Lower lobe of right lung (tissue), 2 donors: ENCODE results near the gene SMIM45.

Experiments
- ATAC-seq, 2 donors: fragments of 200-7000 bp; cut with Tn5 transposase; one replicate each; pipeline ENCODE4 v1.9.1; 2020 to 2022; ENCODE audit warnings: mild to moderate bottlenecking in 2 of 2, moderate library complexity in 2 of 2
- DNase-seq: peaks from one replicate; pipeline ENCODE4 v3.0.0-alpha.2; 2020
- H3K27ac ChIP-seq: fragments of 200-600 bp; one replicate; pipeline ENCODE4 v1.8.0; 2022
- H3K27me3 ChIP-seq: fragments of 200-600 bp; one replicate; pipeline ENCODE4 v1.8.0; 2022; ENCODE audit warnings: low read depth
- H3K36me3 ChIP-seq: fragments of 200-600 bp; one replicate; pipeline ENCODE4 v1.8.0; 2022; ENCODE audit warnings: mild to moderate bottlenecking
- H3K4me1 ChIP-seq: fragments of 200-600 bp; one replicate; pipeline ENCODE4 v1.8.0; 2022
- H3K4me3 ChIP-seq: fragments of 200-600 bp; one replicate; pipeline ENCODE4 v1.8.0; 2022; ENCODE audit warnings: mild to moderate bottlenecking
- H3K9me3 ChIP-seq: fragments of 200-600 bp; one replicate; pipeline ENCODE4 v1.8.0; 2022
- intact Hi-C: fragments of 100-400 bp; cut with DNase I; formaldehyde crosslinking; loops from one replicate; pipeline ENCODE4 v1.11.0; 2022
- TF ChIP-seq, protein P1 (sequence below): fragments of 200-600 bp; IDR thresholded peaks from one replicate; pipeline ENCODE4 v1.8.0; 2022; ENCODE audit warnings: antibody characterized with exemption, mild to moderate bottlenecking
- donor health status: DM: no; HTN: yes; CAD: no; lungs with severe emphysema.

Gene SMIM45

GRCh38 chr22:41949297-41949965, 2.5 kb upstream of the SMIM45 start:
- TF ChIP-seq, protein P1, sequence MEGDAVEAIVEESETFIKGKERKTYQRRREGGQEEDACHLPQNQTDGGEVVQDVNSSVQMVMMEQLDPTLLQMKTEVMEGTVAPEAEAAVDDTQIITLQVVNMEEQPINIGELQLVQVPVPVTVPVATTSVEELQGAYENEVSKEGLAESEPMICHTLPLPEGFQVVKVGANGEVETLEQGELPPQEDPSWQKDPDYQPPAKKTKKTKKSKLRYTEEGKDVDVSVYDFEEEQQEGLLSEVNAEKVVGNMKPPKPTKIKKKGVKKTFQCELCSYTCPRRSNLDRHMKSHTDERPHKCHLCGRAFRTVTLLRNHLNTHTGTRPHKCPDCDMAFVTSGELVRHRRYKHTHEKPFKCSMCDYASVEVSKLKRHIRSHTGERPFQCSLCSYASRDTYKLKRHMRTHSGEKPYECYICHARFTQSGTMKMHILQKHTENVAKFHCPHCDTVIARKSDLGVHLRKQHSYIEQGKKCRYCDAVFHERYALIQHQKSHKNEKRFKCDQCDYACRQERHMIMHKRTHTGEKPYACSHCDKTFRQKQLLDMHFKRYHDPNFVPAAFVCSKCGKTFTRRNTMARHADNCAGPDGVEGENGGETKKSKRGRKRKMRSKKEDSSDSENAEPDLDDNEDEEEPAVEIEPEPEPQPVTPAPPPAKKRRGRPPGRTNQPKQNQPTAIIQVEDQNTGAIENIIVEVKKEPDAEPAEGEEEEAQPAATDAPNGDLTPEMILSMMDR: no peak
- H3K4me1 ChIP-seq: peaks cover 17% of the 10 kb centered on the region
- DNase-seq: no peak
- no peaks in the 10 kb centered on the region for H3K36me3 ChIP-seq
- no peaks in the 10 kb centered on the region for H3K9me3 ChIP-seq
- H3K4me3 ChIP-seq: no peak overlapping the region
- no peak for ATAC-seq
- intact Hi-C loops: no loop called here
- no peak overlapping the region for H3K27ac ChIP-seq
- H3K27me3 ChIP-seq: no peaks in the 10 kb centered on the region

DNA sequence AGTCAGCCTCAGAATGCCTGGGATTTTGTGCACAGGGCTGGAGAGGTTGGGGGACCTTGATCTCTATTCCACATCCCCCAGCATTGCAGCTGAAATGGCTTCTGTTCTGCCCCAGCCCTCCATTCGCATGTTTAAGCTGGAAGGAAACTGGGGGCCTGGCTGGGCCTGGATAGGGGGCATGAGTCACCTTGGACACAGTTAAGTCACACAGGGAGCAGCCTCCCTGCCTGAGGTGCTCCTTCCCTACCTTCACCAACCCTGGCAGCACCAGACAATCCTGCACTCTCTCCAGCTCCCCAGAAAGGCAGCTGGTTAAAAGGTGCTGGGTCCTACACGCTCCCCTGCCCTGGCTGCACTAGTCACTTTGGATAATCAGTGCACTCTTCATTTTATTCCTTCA, 763 bp downstream of the SMIM45 start:
- Histone ChIP-seq H3K36me3 (no peaks in the 10 kb centered on the region), H3K27ac (no peak overlapping the region), H3K4me1 (peaks cover 4% of the 10 kb centered on the region), H3K9me3 (no peaks in the 10 kb centered on the region), H3K27me3 (no peaks in the 10 kb centered on the region), H3K4me3 (no peak overlapping the region)
- no peak for DNase-seq
- no peak for ATAC-seq
- TF ChIP-seq, protein P1: no peak
- intact Hi-C loops: no loop called here

DNA sequence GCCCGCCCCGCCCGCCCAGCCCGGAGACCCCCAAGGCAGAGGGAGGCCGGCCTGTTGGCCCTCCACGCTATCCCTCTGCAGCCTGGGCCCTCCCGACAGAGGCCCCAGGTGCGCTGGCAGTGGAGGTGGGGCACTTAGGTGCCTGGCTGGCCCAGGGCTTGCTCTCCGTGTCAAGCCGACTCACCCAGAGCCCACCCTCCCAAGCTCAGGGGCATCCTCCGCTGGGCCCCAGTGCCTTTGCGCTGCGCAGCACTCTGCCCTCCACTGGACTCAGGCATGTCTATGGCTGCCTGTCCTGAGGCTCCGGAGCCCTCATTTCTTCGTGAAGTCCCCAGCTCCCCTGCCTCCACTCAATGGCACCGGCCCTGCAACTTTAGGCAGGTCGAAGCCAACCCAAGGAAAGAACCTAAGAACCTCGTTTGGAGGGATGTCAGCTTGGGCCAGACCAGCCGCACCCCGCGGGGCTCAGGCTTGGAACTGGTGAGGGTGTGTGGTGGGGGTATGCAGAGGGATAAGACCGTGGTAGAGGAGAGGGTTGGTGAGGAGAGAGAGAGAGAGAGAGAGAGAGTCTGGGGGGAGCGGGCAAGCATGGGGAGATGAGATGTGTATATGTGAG, 6.1 kb downstream of the SMIM45 start:
- ATAC-seq: peak; percentile 38 to 59
- Histone ChIP-seq H3K4me1 (peaks cover 8% of the 10 kb centered on the region), H3K27ac (no peak overlapping the region), H3K4me3 (peak overlapping the region; percentile 36), H3K9me3 (no peaks in the 10 kb centered on the region), H3K27me3 (no peaks in the 10 kb centered on the region), H3K36me3 (no peaks in the 10 kb centered on the region)
- TF ChIP-seq, protein P1: peak; percentile 22
- intact Hi-C loops: no loop called here
- DNase-seq: no peak

GRCh38 chr22:41963453-41964111, 11.6 kb downstream of the SMIM45 start:
- H3K36me3 ChIP-seq: no peaks in the 10 kb centered on the region
- TF ChIP-seq, protein P1: no peak
- peaks cover 14% of the 10 kb centered on the region for H3K4me1 ChIP-seq
- intact Hi-C loops: no loop called here
- ATAC-seq: peak; percentile 85
- no peak overlapping the region for H3K4me3 ChIP-seq
- no peaks in the 10 kb centered on the region for H3K9me3 ChIP-seq
- H3K27ac ChIP-seq: no peak overlapping the region
- H3K27me3 ChIP-seq: no peaks in the 10 kb centered on the region
- DNase-seq: peak; percentile 67

GRCh38 chr22:41964112-41964491, 12.2 kb downstream of the SMIM45 start:
- no peak overlapping the region for H3K4me3 ChIP-seq
- no peaks in the 10 kb centered on the region for H3K27me3 ChIP-seq
- no peaks in the 10 kb centered on the region for H3K36me3 ChIP-seq
- TF ChIP-seq, protein P1: no peak
- H3K4me1 ChIP-seq: peaks cover 14% of the 10 kb centered on the region
- intact Hi-C loops: no loop called here
- ATAC-seq (peak; percentile 61 to 74), DNase-seq (no peak)
- H3K27ac ChIP-seq: no peak overlapping the region
- H3K9me3 ChIP-seq: no peaks in the 10 kb centered on the region
